Esophagus squamous epithelium (tissue), 5 donors: ENCODE data around the gene SORCS1. TPM values are rescaled to one million over a fixed set of nuclear protein-coding genes. Genes with fewer than 3 reads are reported as not detected.

Experiments used
- DNase-seq: peaks from one replicate; lab custom pipeline; 2025; lab: John Stamatoyannopoulos, UW
- H3K27ac ChIP-seq, 4 donors: fragments of 200-600 bp; sonication (generic); one replicate each; pipeline ENCODE4 v1.5.1; 2016 to 2019; ENCODE audit warnings: mild to moderate bottlenecking in 1 of 4
- H3K27me3 ChIP-seq, 4 donors: fragments of 200-600 bp; sonication (generic); 1 replicate in 3 of 4; 2 replicates in 1 of 4; pipeline versions ENCODE4 v1.5.1 to v1.6.0; 2017 to 2021; ENCODE audit warnings: antibody characterized with exemption in 1 of 4
- H3K36me3 ChIP-seq, 3 donors: fragments of 200-600 bp; sonication (generic); one replicate each; pipeline ENCODE4 v1.5.1; 2016 to 2019
- H3K4me1 ChIP-seq, 3 donors: fragments of 200-600 bp; sonication (generic); one replicate each; pipeline ENCODE4 v1.5.1; 2017 to 2019
- H3K4me3 ChIP-seq, 4 donors: fragments of 200-600 bp; sonication (generic); 1 replicate in 3 of 4; 2 replicates in 1 of 4; pipeline ENCODE4 v1.5.1; 2016 to 2019; ENCODE audit warnings: mild to moderate bottlenecking in 2 of 4, moderate library complexity in 1 of 4
- H3K9me3 ChIP-seq, 3 donors: fragments of 200-600 bp; sonication (generic); one replicate each; pipeline ENCODE4 v1.5.1; 2016 to 2019
- CTCF ChIP-seq, 6 experiments: fragments of 450-650 bp in 4 of 6; fragments of 200-600 bp in 2 of 6; sonication (generic) in 2 of 6; IDR thresholded peaks; one replicate each; pipeline ENCODE4 v1.5.1; 2016 to 2019; ENCODE audit warnings: antibody characterized with exemption in 6 of 6, mild to moderate bottlenecking in 4 of 6, moderate library complexity in 4 of 6
- POLR2A ChIP-seq, 4 donors: fragments of 450-650 bp; IDR thresholded peaks; one replicate each; pipeline ENCODE4 v1.6.1; 2017; ENCODE audit warnings: antibody characterized with exemption in 4 of 4, mild to moderate bottlenecking in 4 of 4, moderate library complexity in 3 of 4
- WGBS, 2 donors: methylation state at CpG; one replicate each; pipeline ENCODE4 v1.1.5; 2018; 5-methylcytosine and 5-hydroxymethylcytosine counted together
- intact Hi-C: fragments of 100-400 bp; cut with DNase I; formaldehyde crosslinking; loops from one replicate; pipeline ENCODE4 v1.15.0; 2022
- total RNA-seq, 4 donors: library from RNA; depleted of rRNA; stranded (reverse); fragments of >200 nt; gene quantifications; one replicate each; pipeline ENCODE4 v1.1.0, GENCODE V29; 2016
- donor health status: DM: yes; HTN: yes; CAD: no.

Gene SORCS1
- total RNA-seq, 4 donors from 2014 or later: 0.88 to 4.8 (median 1.4) TPM; not detected in 1

- TF ChIP-seq CTCF (IDR thresholded peaks at IDR 0.05) (no peak), POLR2A (IDR thresholded peaks at IDR 0.05) (no peak)
- Histone ChIP-seq H3K27me3 (no peaks in the 10 kb centered on the region), H3K9me3 (no peaks in the 10 kb centered on the region), H3K36me3 (no peaks in the 10 kb centered on the region), H3K4me3 (no peak overlapping the region), H3K4me1 (no peaks in the 10 kb centered on the region), H3K27ac (no peak overlapping the region)
- WGBS, 2 donors: 67 to 70% methylated on average over 2 to 3 of the region's 4 CpGs
- intact Hi-C loops: no loop called here
- DNase-seq: no peak
Measured at GRCh38 chr10:106920538-106920937, 244.0 kb downstream of the SORCS1 start.

DNA sequence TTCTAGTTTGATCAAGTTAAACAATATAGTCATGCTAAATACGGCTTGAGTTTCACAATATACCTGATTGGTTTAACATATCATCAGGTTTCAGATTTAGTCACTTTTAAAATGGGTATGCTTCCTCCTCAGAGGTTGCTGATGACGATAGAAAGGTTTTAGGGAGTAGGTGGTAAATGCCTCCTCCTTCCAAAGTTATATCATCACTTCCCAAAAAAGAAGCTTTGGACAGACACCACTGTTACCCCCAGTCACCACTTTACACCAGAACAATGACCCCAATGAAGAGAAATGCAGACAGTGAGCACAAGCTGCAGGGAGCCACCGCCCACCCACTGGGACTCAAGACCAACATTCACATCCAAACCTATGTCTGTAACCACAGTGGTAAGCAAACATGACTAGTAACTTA, 244.6 kb downstream of the SORCS1 start:
- Histone ChIP-seq H3K36me3 (no peaks in the 10 kb centered on the region), H3K27me3 (no peaks in the 10 kb centered on the region), H3K27ac (no peak overlapping the region), H3K4me3 (no peak overlapping the region), H3K4me1 (no peaks in the 10 kb centered on the region), H3K9me3 (no peaks in the 10 kb centered on the region)
- intact Hi-C loops: no loop called here
- no peak for DNase-seq
- 71 to 82% methylated on average over 3 of the region's 3 CpGs for WGBS, 2 donors
- TF ChIP-seq CTCF (IDR thresholded peaks at IDR 0.05) (no peak), POLR2A (IDR thresholded peaks at IDR 0.05) (no peak)

- Histone ChIP-seq H3K27ac (no peak overlapping the region), H3K27me3 (no peaks in the 10 kb centered on the region), H3K9me3 (no peaks in the 10 kb centered on the region), H3K4me1 (no peaks in the 10 kb centered on the region), H3K36me3 (no peaks in the 10 kb centered on the region), H3K4me3 (no peak overlapping the region)
- WGBS, 2 donors: 28 to 40% methylated on average over 4 of the region's 4 CpGs
- TF ChIP-seq CTCF (IDR thresholded peaks at IDR 0.05) (no peak), POLR2A (IDR thresholded peaks at IDR 0.05) (no peak)
- intact Hi-C loops: no loop called here
- no peak for DNase-seq
Measured at GRCh38 chr10:106917452-106918055, 247.0 kb downstream of the SORCS1 start.

DNA sequence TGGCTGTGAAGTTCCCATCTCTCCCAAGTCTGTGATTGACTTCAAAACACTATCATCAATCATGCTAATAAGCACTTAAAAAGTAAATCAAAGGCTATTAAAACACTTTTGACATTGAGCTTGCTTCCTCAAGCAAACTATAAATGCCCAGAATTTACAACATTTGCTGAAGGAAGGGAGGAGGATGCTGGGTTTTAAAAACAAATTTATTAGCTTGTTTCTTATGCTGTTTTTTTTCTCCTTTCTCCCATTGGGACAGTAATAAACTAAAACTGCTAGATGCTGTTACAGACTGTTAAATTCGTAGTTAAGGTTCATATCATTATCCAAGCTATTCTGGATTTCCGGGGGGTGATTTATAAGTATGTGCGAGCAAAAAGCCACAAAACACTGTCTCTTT, 250.5 kb downstream of the SORCS1 start:
- no peak for DNase-seq
- Histone ChIP-seq H3K4me3 (no peak overlapping the region), H3K27ac (no peak overlapping the region), H3K36me3 (no peaks in the 10 kb centered on the region), H3K9me3 (no peaks in the 10 kb centered on the region), H3K27me3 (no peaks in the 10 kb centered on the region), H3K4me1 (no peaks in the 10 kb centered on the region)
- WGBS, 2 donors: 72 to 74% methylated on average over 3 of the region's 3 CpGs
- intact Hi-C loops: no loop called here
- no peak for TF ChIP-seq CTCF (IDR thresholded peaks at IDR 0.05)
- no peak for TF ChIP-seq POLR2A (IDR thresholded peaks at IDR 0.05)

GRCh38 chr10:106913348-106913747, 251.2 kb downstream of the SORCS1 start:
- intact Hi-C loops: no loop called here
- H3K4me3 ChIP-seq: no peak overlapping the region
- no peaks in the 10 kb centered on the region for H3K27me3 ChIP-seq
- no peaks in the 10 kb centered on the region for H3K9me3 ChIP-seq
- no peak overlapping the region for H3K27ac ChIP-seq
- H3K4me1 ChIP-seq: no peaks in the 10 kb centered on the region
- TF ChIP-seq CTCF (IDR thresholded peaks at IDR 0.05) (no peak), POLR2A (IDR thresholded peaks at IDR 0.05) (no peak)
- WGBS, 2 donors: 60 to 67% methylated on average over 4 of the region's 4 CpGs
- no peak for DNase-seq
- no peaks in the 10 kb centered on the region for H3K36me3 ChIP-seq
